GM18861 (cell line): ENCODE data around the gene EDDM3A.

Source experiments
- ATAC-seq: cut with Tn5 transposase; IDR thresholded peaks from one replicate; pipeline ENCODE4 v1.9.1; 2021; ENCODE audit not compliant: unreplicated experiment

The EDDM3A gene

GRCh38 chr14:20782280-20782890, 36.7 kb downstream of the EDDM3A start:
- peak; percentile 58 for ATAC-seq

DNA sequence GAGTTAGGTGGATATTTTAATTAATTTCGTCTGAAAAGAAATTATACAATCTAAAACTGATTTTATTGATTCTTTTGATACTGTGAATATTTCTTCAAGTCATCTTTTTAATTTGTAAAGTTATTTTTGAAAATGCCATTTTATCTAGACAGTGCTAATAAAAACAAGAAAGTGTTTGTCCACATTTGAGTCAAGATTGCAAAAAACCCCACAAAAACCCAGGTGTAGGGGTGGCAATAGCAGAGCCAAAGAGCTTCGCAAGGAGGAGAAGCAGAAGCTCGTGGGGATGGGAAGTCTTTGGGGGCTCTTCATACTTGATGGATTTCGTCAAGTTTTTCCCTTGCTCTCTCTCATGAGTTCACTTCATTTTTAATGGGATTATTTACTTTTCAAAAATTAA, 41.3 kb downstream of the EDDM3A start:
- ATAC-seq = no peak

DNA sequence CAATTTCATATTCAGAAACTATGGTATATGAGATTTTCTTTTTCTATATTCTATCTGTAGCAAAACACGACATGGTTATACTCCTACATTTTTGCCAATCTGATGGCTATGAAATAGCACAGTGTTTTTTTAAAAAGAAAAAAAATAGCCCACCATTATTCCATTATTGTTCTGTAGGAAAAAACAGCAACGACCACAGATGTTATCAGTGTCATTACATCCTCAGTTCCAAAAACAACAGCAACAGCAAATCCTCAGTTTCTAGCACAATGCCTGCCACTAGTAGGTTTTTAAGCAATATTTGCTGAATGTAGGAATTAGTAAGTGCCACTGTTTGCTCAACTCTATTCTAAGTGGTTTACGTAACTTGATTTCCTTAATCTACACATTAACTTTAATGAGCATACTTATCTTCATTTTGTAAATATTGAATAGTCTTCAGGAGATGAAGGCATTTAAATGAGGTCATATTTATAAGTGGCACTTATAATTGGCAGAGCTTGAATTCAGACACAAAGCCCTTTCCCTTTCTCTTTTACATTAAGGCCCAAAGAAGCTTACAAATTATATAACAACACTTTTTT, 43.6 kb downstream of the EDDM3A start:
- ATAC-seq = no peak

- ATAC-seq = no peak
Measured at GRCh38 chr14:20790464-20791116, 44.9 kb downstream of the EDDM3A start.

GRCh38 chr14:20791187-20791586, 45.5 kb downstream of the EDDM3A start:
- ATAC-seq = no peak

GRCh38 chr14:20791597-20791996, 45.9 kb downstream of the EDDM3A start:
- no peak for ATAC-seq

GRCh38 chr14:20792556-20792955, 46.9 kb downstream of the EDDM3A start:
- no peak for ATAC-seq

DNA sequence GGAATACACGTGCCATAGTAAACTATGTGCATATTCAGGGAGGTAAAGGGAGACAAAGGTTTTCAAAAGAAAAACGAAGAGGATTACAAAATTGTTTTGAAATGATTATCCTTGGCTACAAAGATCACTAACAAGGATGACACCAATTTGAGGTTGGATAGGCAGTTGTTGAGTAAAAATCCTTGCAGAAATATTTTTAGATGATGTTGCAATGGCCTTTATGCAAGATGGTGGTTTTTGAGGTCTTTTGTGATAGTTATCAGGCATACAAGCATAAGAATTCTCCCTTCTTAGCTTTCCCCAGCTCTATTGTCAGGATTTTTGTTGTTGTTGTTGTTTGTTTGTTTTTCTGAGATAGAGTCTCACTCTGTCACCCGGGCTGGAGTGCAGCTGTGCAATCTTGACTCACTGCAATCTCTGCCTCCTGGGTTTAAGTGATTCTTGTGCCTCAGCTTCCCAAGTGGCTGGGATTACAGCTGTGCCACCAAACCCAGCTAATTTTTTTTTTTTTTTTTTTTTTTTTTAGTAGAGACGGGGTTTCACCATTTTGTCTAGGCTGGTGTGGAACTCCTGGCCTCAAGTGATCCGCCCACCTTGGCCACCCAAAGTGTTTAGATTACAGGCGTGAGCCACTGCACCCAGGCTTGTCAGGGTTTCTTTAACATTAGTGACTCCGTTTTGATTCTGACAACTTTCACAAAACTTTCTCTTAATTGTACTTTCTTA, 49.1 kb downstream of the EDDM3A start:
- ATAC-seq = no peak

DNA sequence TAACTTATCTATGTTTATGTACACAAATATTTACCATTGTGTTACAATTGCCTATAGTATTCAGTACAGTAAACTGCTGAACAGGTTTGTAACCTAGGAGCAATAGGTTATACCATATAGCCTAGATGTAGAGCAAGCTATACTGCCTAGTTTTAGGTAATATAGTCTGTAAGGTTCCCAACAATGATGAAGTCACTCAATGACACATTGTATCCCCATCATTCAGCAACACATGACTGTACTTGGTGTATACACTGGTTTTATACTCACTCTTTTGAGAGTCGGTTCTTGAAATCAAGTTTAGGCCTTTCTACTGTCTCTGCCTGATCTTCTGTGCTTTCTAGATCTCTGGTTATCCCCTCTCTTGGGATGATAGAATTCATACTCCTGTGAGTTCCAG, 51.5 kb downstream of the EDDM3A start:
- no peak for ATAC-seq
